ENCODE data around the gene SUCLG1. TPM values are rescaled to one million over a fixed set of nuclear protein-coding genes. Genes with fewer than 3 reads are reported as not detected.

SUCLG1 gene
- polyA plus RNA-seq, 1 donor (not counting 4 experiments of a cell fraction or from before 2014, with no cell fraction given), result 83.6 TPM

GRCh38 chr2:84491741-84492140 is 32.7 kb upstream of the SUCLG1 start:
- dilution Hi-C loops (cut with MboI; ENCODE audit: extremely low pct_ligation_motif_present, low sequenced_read_pairs), result no loop called here
- Histone ChIP-seq H3K4me3 (ENCODE audit: control insufficient read depth in 2 of 3, extremely low read depth in 1 of 3, insufficient read depth in 2 of 3, low read depth in 1 of 3, low read length in 3 of 3) (no peak overlapping the region), H3K4me1 (ENCODE audit: control insufficient read depth, extremely low read depth, insufficient read depth, low read length) (peaks cover 6% of the 10 kb centered on the region), H3K9ac (ENCODE audit: control insufficient read depth, extremely low read depth, insufficient read depth, low read length) (no peak overlapping the region), H3K27ac (ENCODE audit: control insufficient read depth, insufficient read depth, low read length) (no peak overlapping the region), H3K9me1 (ENCODE audit: control insufficient read depth, extremely low read depth, insufficient read depth, low read length) (no peaks in the 10 kb centered on the region), H3K27me3 (ENCODE audit: control insufficient read depth, extremely low read depth, insufficient read depth, low read length) (no peaks in the 10 kb centered on the region), H3K79me2 (ENCODE audit: control insufficient read depth, insufficient read depth, low read length) (no peaks in the 10 kb centered on the region), H3K9me3 (ENCODE audit: control insufficient read depth, low read depth, low read length) (no peaks in the 10 kb centered on the region), H3K36me3 (ENCODE audit: control insufficient read depth in 2 of 2, extremely low read depth in 1 of 2, insufficient read depth in 2 of 2, low read length in 2 of 2) (no peaks in the 10 kb centered on the region), H2AFZ (ENCODE audit: control insufficient read depth, low read length) (no peak overlapping the region), H3K4me2 (ENCODE audit: control insufficient read depth, extremely low read depth, insufficient read depth, low read depth, low read length) (no peak overlapping the region), H4K20me1 (ENCODE audit: control insufficient read depth, extremely low read depth, insufficient read depth, low read length) (no peaks in the 10 kb centered on the region)
- no peak for TF ChIP-seq CTCF (optimal IDR thresholded peaks at IDR 0.05 in 1 of 3, IDR thresholded peaks at IDR 0.05 in 1 of 3, conservative IDR thresholded peaks at IDR 0.05 in 1 of 3; ENCODE audit: extremely low read depth in 1 of 3, insufficient read depth in 2 of 3, low read length in 3 of 3)
- no peak for TF ChIP-seq EZH2 (IDR thresholded peaks at IDR 0.05; ENCODE audit: low read length)
- DNase-seq (ENCODE audit: low read depth, low spot score) (no peak), FAIRE-seq (no peak)

GRCh38 chr2:84491256-84491655 is 32.2 kb upstream of the SUCLG1 start:
- dilution Hi-C loops (cut with MboI; ENCODE audit: extremely low pct_ligation_motif_present, low sequenced_read_pairs), result no loop called here

More at GRCh38 chr2:84491256-84491655, 32.2 kb upstream of the SUCLG1 start:
- Histone ChIP-seq H3K27ac (ENCODE audit: control insufficient read depth, insufficient read depth, low read length) (no peak overlapping the region), H3K36me3 (ENCODE audit: control insufficient read depth in 2 of 2, extremely low read depth in 1 of 2, insufficient read depth in 2 of 2, low read length in 2 of 2) (no peaks in the 10 kb centered on the region), H3K79me2 (ENCODE audit: control insufficient read depth, insufficient read depth, low read length) (no peaks in the 10 kb centered on the region), H2AFZ (ENCODE audit: control insufficient read depth, low read length) (no peak overlapping the region), H3K9ac (ENCODE audit: control insufficient read depth, extremely low read depth, insufficient read depth, low read length) (no peak overlapping the region), H4K20me1 (ENCODE audit: control insufficient read depth, extremely low read depth, insufficient read depth, low read length) (no peaks in the 10 kb centered on the region), H3K27me3 (ENCODE audit: control insufficient read depth, extremely low read depth, insufficient read depth, low read length) (no peaks in the 10 kb centered on the region), H3K9me1 (ENCODE audit: control insufficient read depth, extremely low read depth, insufficient read depth, low read length) (no peaks in the 10 kb centered on the region), H3K4me3 (ENCODE audit: control insufficient read depth in 2 of 3, extremely low read depth in 1 of 3, insufficient read depth in 2 of 3, low read depth in 1 of 3, low read length in 3 of 3) (no peak overlapping the region), H3K9me3 (ENCODE audit: control insufficient read depth, low read depth, low read length) (no peaks in the 10 kb centered on the region), H3K4me1 (ENCODE audit: control insufficient read depth, extremely low read depth, insufficient read depth, low read length) (peaks cover 6% of the 10 kb centered on the region), H3K4me2 (ENCODE audit: control insufficient read depth, extremely low read depth, insufficient read depth, low read depth, low read length) (no peak overlapping the region)
- FAIRE-seq, result no peak
- no peak for TF ChIP-seq CTCF (optimal IDR thresholded peaks at IDR 0.05 in 1 of 3, IDR thresholded peaks at IDR 0.05 in 1 of 3, conservative IDR thresholded peaks at IDR 0.05 in 1 of 3; ENCODE audit: extremely low read depth in 1 of 3, insufficient read depth in 2 of 3, low read length in 3 of 3)
- no peak for TF ChIP-seq EZH2 (IDR thresholded peaks at IDR 0.05; ENCODE audit: low read length)
- DNase-seq (ENCODE audit: low read depth, low spot score), result no peak
